Vagina (tissue), 2 donors: ENCODE measurements around the gene OSM. TPM values are rescaled to one million over a fixed set of nuclear protein-coding genes. Genes with fewer than 3 reads are reported as not detected.

Experiments
- DNase-seq, 2 donors: peaks; one replicate each; pipeline ENCODE4 v3.0.0-alpha.2; 2017; ENCODE audit errors: extremely low spot score in 2 of 2
- H3K27ac ChIP-seq: fragments of 200-600 bp; sonication (generic); one replicate; pipeline ENCODE4 v1.5.1; 2019
- H3K27me3 ChIP-seq: fragments of 200-600 bp; sonication (generic); one replicate; pipeline ENCODE4 v1.5.1; 2019
- H3K36me3 ChIP-seq, 2 donors: fragments of 200-600 bp; sonication (generic); one replicate each; pipeline ENCODE4 v1.5.1; 2017 to 2019
- H3K4me1 ChIP-seq: fragments of 200-600 bp; sonication (generic); one replicate; pipeline ENCODE4 v1.5.1; 2019
- H3K4me3 ChIP-seq, 2 donors: fragments of 200-600 bp; sonication (generic); 1 replicate in 1 of 2; 2 replicates in 1 of 2; pipeline ENCODE4 v1.5.1; 2016 to 2019
- H3K9me3 ChIP-seq: fragments of 200-600 bp; sonication (generic); one replicate; pipeline ENCODE4 v1.5.1; 2019
- POLR2A ChIP-seq, 2 donors: fragments of 450-650 bp; IDR thresholded peaks; one replicate each; pipeline ENCODE4 v1.6.1; 2017; ENCODE audit warnings: antibody characterized with exemption in 2 of 2, mild to moderate bottlenecking in 2 of 2, moderate library complexity in 2 of 2
- POLR2AphosphoS5 ChIP-seq, 2 donors: sonication (generic); formaldehyde crosslinking; IDR thresholded peaks; one replicate each; pipeline ENCODE4 v1.9.0; 2017; ENCODE audit warnings: antibody characterized with exemption in 2 of 2, mild to moderate bottlenecking in 2 of 2, low read depth in 1 of 2; ENCODE audit not compliant: insufficient read depth in 1 of 2
- intact Hi-C: fragments of 100-400 bp; cut with DNase I; formaldehyde crosslinking; loops from one replicate; pipeline ENCODE4 v1.15.1; 2023
- total RNA-seq: library from RNA; depleted of rRNA; stranded (reverse); fragments of >200 nt; gene quantifications from one replicate; pipeline ENCODE4 v1.2.3, GENCODE V29; 2016
- TF ChIP-seq, protein P1 (sequence below), 3 experiments: fragments of 450-650 bp in 2 of 3; fragments of 200-600 bp in 1 of 3; sonication (generic) in 1 of 3; IDR thresholded peaks; one replicate each; pipeline ENCODE4 v1.5.1; 2017 to 2019; ENCODE audit warnings: antibody characterized with exemption in 3 of 3, mild to moderate bottlenecking in 2 of 3, moderate library complexity in 2 of 3

OSM gene
- total RNA-seq, 1 donor from 2014 or later: not detected

DNA sequence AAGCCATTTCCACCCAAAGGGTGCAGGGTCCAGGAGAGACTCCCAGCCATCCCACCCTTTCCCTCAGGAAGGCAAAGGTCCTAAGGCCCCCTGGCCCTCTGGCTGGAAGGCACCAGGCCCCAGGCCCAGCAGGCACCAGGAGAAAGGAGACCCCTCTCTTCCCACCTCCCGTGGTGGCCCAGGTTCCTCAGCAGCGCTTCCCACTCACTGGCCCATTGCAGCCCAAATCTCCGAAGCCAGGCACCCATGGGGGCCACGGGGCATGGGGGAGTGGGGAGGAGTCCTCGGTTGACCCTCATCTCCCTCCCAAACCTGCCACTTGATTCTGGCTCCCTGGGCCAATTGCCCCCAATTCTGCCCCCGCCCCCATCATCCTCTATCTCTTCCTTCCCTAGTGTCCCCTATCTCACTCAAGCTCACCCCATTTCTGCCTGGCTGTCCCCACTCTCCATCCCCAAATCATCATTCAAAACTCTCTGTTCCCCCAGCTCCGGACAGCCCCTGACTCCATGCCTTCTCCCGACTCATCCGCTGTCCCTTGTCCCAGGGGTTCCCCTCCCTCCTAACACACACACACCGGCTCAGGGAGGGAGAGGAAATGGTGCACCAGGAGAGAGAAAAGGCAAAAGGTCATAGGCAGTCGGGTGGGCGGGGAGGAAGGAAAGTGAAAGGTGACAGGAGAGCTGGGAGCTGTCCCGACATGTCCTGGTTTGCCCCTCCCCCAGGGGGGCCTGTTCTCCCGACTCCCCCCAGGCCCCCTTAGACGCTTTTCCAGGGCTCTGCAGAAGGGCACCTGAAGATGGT is 21.3 kb downstream of the OSM start:
- Histone ChIP-seq H3K4me3 (peak overlapping the region; percentile 52 to 55), H3K36me3 (no peaks in the 10 kb centered on the region), H3K9me3 (no peaks in the 10 kb centered on the region), H3K27me3 (no peaks in the 10 kb centered on the region), H3K4me1 (peaks cover 56% of the 10 kb centered on the region), H3K27ac (peak overlapping the region; percentile 57)
- intact Hi-C loops: no loop called here
- TF ChIP-seq POLR2A (IDR thresholded peaks at IDR 0.05): no peak
- TF ChIP-seq, protein P1, sequence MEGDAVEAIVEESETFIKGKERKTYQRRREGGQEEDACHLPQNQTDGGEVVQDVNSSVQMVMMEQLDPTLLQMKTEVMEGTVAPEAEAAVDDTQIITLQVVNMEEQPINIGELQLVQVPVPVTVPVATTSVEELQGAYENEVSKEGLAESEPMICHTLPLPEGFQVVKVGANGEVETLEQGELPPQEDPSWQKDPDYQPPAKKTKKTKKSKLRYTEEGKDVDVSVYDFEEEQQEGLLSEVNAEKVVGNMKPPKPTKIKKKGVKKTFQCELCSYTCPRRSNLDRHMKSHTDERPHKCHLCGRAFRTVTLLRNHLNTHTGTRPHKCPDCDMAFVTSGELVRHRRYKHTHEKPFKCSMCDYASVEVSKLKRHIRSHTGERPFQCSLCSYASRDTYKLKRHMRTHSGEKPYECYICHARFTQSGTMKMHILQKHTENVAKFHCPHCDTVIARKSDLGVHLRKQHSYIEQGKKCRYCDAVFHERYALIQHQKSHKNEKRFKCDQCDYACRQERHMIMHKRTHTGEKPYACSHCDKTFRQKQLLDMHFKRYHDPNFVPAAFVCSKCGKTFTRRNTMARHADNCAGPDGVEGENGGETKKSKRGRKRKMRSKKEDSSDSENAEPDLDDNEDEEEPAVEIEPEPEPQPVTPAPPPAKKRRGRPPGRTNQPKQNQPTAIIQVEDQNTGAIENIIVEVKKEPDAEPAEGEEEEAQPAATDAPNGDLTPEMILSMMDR (IDR thresholded peaks at IDR 0.05): no peak
- TF ChIP-seq POLR2AphosphoS5 (IDR thresholded peaks at IDR 0.05; ENCODE audit: insufficient read depth in 1 of 2, low read depth in 1 of 2): no peak
- no peak for DNase-seq

DNA sequence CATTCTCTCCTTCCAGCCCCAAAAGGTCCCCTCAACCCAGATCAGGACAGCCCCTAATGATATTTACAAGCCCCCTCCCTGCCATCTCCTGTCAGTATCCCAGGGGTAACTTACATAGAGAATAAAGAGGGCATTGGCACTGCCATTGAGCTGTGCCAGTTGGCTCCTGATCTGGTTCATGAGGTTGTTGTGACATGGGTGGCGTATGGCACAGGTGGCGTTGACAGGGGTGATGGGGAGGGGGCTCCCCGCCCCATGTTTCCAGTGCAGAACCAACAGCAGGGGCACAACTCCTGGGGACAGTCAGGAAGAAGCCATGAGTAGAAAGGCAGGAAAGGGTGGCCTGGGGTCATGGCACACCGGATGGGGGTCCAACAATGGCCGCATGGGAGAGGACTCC is 22.0 kb downstream of the OSM start:
- intact Hi-C loops: no loop called here
- Histone ChIP-seq H3K27me3 (no peaks in the 10 kb centered on the region), H3K4me1 (peaks cover 55% of the 10 kb centered on the region), H3K4me3 (no peak overlapping the region), H3K9me3 (no peaks in the 10 kb centered on the region), H3K27ac (no peak overlapping the region), H3K36me3 (no peaks in the 10 kb centered on the region)
- DNase-seq: no peak
- TF ChIP-seq, protein P1 (IDR thresholded peaks at IDR 0.05): no peak
- no peak for TF ChIP-seq POLR2A (IDR thresholded peaks at IDR 0.05)
- no peak for TF ChIP-seq POLR2AphosphoS5 (IDR thresholded peaks at IDR 0.05; ENCODE audit: insufficient read depth in 1 of 2, low read depth in 1 of 2)

DNA sequence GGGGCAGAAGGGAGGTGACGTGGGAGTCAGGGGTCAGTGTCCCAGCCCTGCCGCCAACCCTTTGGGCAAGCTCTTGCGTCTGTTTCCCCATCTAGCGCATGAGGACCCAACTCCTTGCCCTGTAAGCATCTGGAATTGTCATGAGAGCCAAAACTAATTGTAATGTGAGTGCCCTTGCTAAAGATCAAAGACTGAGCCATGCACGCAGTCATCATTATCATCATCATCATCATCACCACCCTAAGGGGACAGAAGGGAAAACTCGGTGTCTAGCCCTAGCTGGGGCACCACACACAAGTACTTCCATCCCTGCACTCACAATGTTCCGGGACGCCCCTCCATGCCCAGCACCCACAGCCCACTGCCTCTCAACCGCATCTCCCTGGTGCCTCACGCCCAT is 22.6 kb downstream of the OSM start:
- no peaks in the 10 kb centered on the region for H3K9me3 ChIP-seq
- no peak overlapping the region for H3K27ac ChIP-seq
- no peaks in the 10 kb centered on the region for H3K27me3 ChIP-seq
- H3K36me3 ChIP-seq: no peaks in the 10 kb centered on the region
- H3K4me3 ChIP-seq: no peak overlapping the region
- TF ChIP-seq POLR2AphosphoS5 (IDR thresholded peaks at IDR 0.05; ENCODE audit: insufficient read depth in 1 of 2, low read depth in 1 of 2) (no peak), POLR2A (IDR thresholded peaks at IDR 0.05) (no peak)
- TF ChIP-seq, protein P1 (IDR thresholded peaks at IDR 0.05): no peak
- intact Hi-C loops: no loop called here
- peaks cover 51% of the 10 kb centered on the region for H3K4me1 ChIP-seq
- no peak for DNase-seq

DNA sequence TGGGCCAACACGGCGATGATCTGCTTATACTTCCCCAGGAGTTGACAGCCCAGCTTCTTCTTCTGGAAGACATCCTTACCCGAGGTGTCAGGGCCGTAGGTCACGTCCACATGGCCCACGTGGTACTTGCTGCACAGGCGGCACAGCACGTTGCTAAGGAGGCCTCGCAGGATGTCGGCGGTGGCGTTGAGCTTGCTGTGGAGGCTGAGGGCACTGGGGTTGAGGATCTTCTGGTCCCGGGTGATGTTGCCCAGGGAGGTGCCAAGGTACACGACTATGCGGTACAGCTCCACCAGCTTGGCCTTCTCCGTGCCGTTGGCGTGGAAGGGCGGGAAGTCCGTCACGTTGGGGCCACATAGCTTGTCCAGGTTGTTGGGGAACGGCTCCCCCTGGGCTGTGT is 23.0 kb downstream of the OSM start:
- no peak for DNase-seq
- Histone ChIP-seq H3K36me3 (no peaks in the 10 kb centered on the region), H3K9me3 (no peaks in the 10 kb centered on the region), H3K4me1 (peaks cover 51% of the 10 kb centered on the region), H3K27me3 (no peaks in the 10 kb centered on the region), H3K27ac (no peak overlapping the region), H3K4me3 (no peak overlapping the region)
- TF ChIP-seq POLR2AphosphoS5 (IDR thresholded peaks at IDR 0.05; ENCODE audit: insufficient read depth in 1 of 2, low read depth in 1 of 2): no peak
- TF ChIP-seq POLR2A (IDR thresholded peaks at IDR 0.05): no peak
- TF ChIP-seq, protein P1 (IDR thresholded peaks at IDR 0.05): no peak
- intact Hi-C loops: no loop called here
